GM18498 (cell line): ENCODE data around the gene KLHL22.
"Not testable (repeated sequence)": the region's sequence is repeated elsewhere in the genome, so short reads cannot be mapped to it uniquely, and the experiment has no call there.

Experiments
- ATAC-seq: cut with Tn5 transposase; IDR thresholded peaks from one replicate; pipeline ENCODE4 v1.9.1; 2021; ENCODE audit warnings: mild to moderate bottlenecking, moderate library complexity; ENCODE audit not compliant: unreplicated experiment

Gene KLHL22

DNA sequence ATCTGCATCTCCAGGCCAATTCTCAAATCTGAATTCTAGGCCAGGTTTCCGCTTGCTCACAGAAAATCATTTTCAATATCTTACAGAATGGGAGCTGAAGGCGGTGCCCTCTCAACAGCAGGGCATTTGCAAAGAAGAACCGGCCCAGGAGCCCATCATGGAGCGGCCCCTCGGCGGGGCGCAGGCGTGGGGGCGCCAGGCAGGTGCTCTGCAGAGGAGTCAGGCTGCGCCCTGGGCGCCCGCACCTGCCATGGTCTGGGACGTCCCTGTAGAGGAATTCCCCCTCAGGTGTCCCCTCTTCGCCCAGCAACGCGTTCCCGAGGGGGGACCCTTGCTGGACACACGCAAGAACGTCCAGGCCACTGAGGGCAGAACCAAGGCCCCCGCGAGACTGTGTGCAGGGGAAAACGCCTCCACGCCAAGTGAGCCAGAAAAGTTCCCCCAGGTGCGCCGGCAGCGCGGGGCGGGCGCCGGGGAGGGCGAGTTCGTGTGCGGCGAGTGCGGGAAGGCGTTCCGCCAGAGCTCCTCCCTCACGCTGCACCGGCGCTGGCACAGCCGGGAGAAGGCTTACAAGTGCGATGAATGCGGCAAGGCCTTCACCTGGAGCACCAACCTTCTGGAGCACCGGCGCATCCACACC lies 90.2 kb downstream of the KLHL22 start:
- no peak for ATAC-seq

DNA sequence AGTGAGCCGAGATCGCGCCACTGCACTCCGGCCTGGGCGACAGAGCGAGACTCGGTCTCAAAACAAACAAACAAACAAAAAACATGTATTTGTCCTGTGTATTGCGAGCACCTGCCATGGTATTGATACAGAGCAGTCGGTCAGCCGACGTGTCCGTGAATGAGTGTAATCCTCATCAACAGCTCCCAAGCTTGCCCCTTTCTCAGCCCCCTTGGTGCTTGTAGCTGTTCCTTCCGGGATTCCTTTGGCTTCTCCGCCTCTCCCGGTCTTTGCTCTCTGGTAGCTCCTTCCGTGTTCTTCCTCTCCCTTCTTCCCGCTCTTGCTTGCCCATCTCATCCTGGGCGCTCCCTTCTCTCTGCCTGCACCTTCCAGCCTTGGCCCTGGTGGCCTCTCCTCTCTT lies 90.7 kb downstream of the KLHL22 start:
- ATAC-seq = no peak

DNA sequence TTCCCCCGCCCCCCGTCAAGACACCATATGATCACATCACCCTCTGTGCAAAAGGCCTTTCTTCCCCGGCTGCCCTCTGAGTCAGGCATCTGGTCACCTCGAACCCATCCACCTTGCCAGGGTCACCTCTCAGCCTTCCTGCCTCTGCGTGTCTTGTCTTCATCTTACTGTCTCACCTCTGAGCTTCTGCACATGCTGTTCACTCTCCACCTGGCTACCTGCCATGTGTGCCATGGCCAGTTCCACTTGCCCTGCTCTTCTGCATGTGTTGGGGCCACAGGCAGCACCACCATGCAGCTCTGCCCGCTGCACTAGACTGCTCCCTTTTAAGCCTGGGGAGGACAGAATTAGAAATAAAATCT lies 91.8 kb downstream of the KLHL22 start:
- no peak for ATAC-seq

DNA sequence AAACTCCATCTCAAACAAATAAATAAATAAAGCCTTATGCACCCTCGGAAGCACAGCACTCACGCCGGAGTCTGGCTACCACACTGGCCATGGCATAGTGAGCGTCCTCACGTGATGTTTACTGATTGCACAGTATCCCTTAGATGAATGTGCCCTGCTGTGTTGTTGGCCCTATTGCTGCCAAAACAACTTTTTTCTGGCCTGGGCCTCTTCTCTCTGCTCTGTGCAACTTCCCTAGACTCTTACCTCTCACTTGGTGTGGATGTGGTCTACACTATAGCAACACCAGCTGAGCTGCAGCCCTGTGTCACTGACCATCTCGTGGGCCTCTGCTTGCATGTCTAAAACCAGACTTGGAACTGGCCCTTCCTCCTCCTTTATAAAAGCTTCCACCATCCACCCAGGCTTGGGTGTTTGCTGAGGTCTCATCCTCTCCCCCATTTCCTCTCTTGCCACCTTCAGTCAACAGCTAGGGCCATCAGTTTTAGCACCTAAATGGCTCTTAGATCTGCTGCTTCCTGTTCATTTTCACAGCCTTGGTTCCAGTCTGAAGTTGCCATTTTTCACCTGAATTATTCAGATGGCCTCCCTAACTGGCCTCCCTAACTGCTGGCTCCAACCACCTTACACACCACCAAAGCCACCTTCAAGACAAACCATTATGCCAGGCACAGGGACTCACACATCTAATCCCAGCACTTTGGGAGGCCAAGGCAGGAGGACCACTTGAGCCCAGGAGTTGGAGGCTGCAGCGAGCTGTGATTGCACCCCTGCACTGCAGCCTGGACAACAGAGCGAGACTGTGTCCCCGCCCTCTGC lies 92.4 kb downstream of the KLHL22 start:
- no peak for ATAC-seq

DNA sequence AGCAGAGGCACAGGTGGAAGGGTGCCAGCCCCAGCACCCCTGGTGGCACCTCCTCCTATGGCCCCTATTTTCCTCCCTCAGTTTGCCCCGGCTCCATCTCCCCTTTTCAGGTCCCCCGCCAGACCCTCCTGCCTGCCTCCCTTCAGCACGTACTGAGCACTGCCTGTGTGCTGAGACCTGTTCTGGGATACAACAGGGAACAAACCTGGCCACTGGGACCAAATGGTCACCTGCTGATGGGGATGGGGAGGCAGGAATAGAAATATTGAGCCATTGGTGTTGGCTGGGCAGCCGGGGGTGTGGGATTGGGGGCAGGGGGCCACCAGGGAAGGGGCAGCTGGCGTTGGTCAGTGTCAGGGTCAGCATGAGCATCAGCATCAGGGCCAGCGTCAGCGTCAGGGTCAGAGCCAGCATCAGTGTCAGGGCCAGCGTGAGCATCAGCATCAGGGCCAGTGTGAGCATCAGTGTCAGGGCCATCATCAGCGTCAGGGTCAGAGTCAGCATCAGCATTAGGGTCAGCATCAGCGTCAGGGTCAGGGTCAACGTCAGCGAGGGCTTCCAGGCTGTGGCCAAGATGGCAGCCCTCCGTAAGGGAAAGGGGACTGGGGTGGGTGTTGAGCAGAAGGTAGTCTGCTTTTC lies 94.1 kb downstream of the KLHL22 start:
- no peak for ATAC-seq

DNA sequence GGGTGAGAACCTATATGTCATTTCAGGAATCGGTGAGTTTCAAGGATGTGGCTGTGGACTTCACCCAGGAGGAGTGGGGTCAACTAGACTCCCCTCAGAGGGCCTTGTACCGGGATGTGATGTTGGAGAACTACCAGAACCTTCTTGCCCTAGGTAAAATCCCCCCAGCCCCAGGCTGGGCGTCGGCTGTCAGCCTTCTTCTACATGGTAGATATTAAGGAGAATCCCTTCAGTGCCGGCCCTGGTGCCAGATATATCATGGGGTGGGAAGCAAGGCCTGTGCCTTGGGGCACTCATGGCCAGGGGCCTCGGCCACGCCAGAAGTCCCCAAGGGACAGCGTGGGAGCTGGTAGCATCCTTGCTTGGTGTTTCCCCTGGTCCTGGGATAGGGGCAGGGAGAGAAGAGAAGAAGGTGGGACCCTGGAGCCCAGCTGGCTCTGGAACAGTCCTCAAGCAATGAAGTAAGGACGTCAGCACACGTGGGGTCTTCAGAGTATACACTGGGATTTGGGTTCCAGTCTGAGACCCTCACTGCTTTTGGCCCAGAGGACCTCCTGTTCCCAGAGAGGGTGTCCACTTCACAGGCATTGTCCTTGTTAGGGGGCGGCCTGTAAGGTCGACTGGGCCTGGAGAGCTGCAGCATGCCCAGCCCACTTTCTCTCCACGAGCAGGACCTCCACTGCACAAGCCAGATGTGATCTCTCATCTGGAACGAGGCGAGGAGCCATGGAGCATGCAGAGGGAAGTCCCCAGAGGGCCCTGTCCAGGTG lies 94.8 kb downstream of the KLHL22 start:
- ATAC-seq = no peak

DNA sequence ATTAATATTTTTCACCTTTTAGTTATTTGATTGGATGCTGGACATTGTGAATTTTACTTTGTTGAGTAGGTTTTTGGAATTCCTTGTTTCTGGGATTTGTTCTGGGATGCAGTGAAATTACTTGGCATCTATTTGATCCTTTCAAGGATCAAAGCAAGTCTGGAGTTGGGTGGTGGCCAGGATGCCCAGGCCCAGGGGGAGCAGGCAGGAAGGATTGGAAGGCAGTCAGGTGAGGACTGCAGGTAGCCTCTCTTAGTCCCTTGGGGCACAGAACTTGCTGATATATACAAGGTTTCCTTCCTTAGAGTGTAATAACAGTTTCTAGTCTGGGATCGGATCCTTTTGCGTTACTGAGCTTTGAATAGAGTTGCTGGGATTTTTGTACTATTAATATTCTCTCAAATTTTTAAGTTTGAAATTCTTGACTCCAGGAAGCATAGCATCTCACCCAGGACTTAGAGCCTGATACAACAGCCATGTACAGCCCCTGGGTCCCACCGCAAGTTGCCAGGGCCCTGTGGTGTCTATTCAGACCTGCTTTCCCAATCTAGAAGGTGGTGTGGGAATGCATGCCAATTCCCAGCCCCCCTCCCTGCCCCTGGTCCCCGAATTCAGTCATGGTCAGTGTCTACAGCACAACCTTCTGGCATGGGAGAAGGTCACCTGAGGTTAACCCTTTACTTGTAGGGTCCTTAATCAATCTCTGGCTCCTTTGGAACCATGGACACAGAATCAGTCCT lies 95.6 kb downstream of the KLHL22 start:
- ATAC-seq = no peak

DNA sequence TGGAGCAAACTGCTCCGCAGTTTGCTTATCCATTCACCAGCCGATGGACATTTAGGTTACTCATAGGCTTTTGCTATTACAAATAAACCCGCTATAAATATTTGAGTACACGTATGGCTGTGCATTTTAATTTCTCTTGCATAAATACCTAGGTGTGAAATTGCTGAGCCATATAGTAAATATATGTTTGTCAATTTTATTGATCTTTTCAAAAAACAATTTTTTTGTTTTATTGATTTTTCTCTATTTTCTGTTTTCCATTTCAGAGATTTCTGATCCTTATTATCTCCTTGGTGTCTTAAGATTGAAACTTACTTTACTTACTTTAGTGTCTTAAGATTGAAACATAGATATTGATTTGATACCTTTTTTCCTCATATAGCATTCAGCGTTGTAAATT lies 97.2 kb downstream of the KLHL22 start:
- no peak for ATAC-seq

DNA sequence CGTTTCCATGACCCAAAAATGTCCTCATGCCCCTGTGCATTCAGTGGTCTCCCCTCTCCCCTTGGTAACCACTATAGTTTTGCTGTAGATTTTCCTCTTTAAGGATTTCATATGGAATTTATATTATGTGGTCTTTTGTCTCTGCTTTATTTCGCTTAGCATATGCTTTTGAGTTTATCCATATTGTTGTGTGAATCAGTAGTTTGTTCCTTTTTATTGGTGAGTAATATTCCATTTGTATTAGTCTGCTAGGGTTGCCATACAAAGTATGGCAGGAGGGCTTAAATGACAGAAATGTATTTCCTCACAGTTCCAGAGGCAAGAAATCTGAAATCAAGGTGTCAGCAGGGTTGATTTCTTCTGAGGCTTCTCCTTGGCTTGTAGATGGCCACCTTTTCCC lies 98.1 kb downstream of the KLHL22 start:
- ATAC-seq = no peak

DNA sequence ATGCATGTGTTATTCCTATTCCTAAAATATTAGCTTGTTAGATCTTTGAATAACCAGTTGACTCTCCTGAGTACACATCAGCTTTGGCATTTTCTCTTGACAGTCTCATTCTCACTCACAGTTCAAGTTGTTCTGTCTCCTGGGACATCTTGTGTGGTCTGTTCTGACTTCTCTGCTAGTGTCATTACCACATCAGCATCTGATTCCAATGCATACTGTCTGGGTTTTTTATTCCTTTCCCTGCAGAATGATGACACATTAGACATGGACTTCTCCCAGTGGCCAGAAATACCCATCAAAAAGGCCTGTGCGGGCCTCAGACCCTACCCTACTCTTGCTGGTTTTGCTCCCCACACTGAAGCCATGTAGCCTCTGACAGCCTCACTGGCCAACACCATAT lies 99.0 kb downstream of the KLHL22 start:
- ATAC-seq = no peak

DNA sequence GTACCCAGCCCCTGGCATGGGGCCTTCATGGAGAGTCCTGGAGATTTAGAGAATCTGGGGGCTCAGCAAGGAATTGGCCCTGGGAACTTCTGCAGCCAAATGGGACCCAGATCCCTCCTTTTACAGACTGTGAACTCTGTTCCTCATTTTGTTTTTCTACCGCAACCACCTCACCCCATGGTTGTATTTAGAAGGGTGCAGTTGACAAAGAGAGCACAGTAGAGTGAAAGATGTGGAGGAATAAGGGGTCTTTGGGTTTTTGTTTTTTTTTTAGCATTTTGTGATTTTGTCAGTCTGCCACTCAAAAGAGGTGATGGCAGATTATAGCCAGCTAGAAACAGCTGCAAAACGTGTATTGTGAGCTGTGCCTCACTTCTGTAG lies 99.7 kb downstream of the KLHL22 start:
- ATAC-seq = no peak

DNA sequence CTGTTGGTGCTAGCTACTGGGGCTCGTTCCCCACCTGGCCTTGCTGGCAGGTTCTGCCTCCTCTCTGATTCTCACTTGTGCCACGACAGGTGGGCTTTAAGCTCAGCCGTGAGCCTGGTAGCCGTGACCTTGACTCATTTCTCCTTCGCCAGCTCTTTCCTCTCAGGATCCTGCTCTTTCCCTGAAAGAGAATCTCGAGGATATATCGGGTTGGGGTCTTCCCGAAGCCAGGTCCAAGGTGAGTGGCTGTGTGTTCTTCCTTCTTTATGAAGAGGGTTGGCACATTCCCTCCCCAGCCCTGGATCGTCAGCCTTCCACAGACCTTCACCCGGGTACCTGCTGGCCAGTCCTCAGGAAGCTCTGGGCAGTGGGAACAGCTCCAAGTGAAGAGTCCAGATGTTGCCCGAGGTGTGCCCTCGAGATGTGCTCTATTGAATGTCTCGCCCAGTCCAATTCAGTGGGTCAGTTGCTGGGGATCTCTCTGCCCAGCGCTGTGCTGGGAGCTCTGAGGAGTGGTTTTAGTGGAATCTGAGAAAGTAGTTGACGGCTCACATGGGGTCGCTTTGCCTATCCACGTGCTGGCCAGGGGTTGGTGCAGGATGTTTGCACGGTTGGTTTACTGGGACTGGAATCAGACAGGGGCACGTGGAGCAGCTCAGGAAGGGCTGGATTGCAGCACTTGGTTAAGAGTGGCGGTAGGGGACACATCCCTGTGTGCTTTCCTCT lies 100.3 kb downstream of the KLHL22 start:
- no peak for ATAC-seq

DNA sequence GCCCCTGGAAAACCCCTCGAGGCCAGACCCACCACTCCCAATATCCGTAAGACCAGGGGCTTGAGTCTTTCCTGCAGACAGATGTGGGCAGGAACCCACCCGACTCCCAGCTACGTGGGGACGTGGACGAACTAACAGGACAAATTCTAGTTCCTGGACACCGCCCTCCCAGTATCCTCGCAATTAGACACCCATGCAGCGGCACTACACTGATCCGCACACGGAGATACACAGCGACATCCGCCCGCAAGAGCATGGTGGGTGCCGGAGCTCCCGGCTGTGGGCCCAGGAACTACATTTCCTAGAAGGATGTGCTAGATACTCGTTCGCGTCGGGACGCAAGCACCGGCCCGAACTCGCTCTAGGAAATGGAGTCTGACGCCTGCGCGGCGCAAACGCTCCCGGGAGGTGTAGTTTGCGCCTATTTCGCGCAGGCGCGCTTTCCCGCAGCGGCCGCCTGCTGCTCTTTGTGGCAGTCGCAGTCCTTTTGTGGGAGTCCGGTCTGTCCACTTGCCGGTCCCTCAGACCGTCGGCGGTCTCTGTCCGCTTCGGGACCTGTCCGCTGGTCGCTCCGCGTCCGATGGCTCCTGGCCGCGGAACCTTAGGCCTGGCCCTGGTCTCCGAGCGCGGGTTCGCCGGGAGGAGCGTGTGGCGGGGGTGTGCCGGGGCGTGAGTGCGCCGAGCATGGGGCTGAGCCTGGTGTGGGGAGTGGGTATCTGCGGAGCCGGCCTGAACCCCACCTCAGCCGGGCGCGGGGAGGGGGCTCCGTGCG lies 101.7 kb downstream of the KLHL22 start, which contains the start of gene ZNF74:
Gene ZNF74 (plus strand): TSS at position 447 of the 772 bp plus-strand sequence. CDS start 478 bp downstream, outside the sequence.
- ATAC-seq = peak; percentile 73

DNA sequence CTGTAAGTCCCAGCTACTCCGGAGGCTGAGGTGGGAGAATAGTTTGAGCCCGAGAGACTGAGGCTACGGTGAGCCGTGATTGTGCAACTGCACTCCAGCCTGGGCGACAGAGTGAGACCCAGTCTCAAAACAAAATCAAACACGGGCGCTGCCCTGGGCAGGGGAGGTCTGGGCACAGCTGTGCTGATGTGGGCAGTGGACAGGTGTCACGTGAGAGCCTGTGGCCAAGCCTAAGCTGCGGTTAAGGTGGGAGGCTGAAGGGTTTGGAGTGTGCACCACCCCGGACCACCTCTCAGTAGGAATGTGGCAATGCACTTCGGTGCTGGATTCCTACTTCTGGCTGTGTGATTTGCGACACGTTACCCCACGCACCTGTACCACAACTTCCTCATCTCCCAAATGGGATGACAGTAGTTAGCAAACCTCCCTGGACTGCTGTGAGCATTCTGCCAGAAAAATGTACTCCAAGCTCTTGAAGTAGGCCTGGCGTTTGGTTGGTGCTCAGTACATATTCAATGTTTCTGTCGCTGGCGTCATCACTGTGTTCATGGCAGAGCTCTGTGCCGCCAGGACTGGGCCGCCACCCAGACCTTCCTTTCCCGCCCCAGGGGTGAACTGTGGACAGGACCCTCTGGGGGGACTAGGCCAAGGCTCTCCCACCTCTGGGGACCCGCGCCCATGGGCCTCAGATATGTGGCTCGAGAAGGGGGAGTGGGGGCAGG lies 102.5 kb downstream of the KLHL22 start:
- no peak for ATAC-seq

DNA sequence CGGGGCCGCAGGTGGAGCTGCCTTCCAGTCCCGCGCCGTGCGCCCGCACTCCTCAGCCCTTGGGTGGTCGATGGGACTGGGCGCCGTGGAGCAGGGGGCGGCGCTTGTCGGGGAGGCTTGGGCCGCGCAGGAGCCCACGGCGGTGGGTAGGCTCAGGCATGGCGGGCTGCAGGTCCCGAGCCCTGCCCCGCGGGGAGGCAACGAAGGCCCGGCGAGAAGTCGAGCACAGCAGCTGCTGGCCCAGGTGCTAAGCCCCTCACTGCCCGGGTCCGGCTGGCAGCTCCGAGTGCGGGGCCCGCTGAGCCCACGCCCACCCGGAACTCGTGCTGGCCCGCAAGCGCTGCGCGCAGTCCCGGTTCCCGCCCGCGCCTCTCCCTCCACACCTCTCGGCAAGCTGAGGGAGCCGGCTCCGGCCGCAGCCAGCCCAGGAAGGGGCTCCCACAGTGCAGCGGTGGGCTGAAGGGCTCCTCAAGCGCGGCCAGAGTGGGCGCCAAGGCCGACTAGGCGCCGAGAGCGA lies 103.2 kb downstream of the KLHL22 start:
- not testable (repeated sequence) for ATAC-seq
